HG02610 (cell line): ENCODE measurements around the gene FSTL4.

Source experiments
- ATAC-seq: cut with Tn5 transposase; IDR thresholded peaks from one replicate; pipeline ENCODE4 v1.9.1; 2021; ENCODE audit warnings: mild to moderate bottlenecking, moderate library complexity; ENCODE audit not compliant: unreplicated experiment

The FSTL4 gene

GRCh38 chr5:133309166-133309795 is 303.1 kb downstream of the FSTL4 start:
- ATAC-seq, result no peak

GRCh38 chr5:133307275-133307674 is 305.1 kb downstream of the FSTL4 start:
- ATAC-seq, result no peak

- ATAC-seq, result no peak
These were observed 307.6 kb downstream of the FSTL4 start for GRCh38 chr5:133304707-133305216.

GRCh38 chr5:133304178-133304577 is 308.2 kb downstream of the FSTL4 start:
- ATAC-seq, result no peak

- ATAC-seq, result no peak
These were observed 309.0 kb downstream of the FSTL4 start for GRCh38 chr5:133303298-133303697.

- no peak for ATAC-seq
These were observed 312.6 kb downstream of the FSTL4 start for GRCh38 chr5:133299728-133300127.

GRCh38 chr5:133299021-133299420 is 313.3 kb downstream of the FSTL4 start:
- ATAC-seq, result no peak

GRCh38 chr5:133298447-133298846 is 313.9 kb downstream of the FSTL4 start:
- ATAC-seq, result no peak

GRCh38 chr5:133297293-133297692 is 315.0 kb downstream of the FSTL4 start:
- ATAC-seq, result no peak

- no peak for ATAC-seq
These were observed 315.7 kb downstream of the FSTL4 start for GRCh38 chr5:133296624-133297023.

- no peak for ATAC-seq
These were observed 316.8 kb downstream of the FSTL4 start for GRCh38 chr5:133295520-133295919.

GRCh38 chr5:133294380-133294779 is 318.0 kb downstream of the FSTL4 start:
- no peak for ATAC-seq

GRCh38 chr5:133293960-133294359 is 318.4 kb downstream of the FSTL4 start:
- ATAC-seq, result no peak

GRCh38 chr5:133292300-133292699 is 320.0 kb downstream of the FSTL4 start:
- no peak for ATAC-seq

- ATAC-seq, result no peak
These were observed 320.8 kb downstream of the FSTL4 start for GRCh38 chr5:133291524-133291923.

- ATAC-seq, result no peak
These were observed 321.6 kb downstream of the FSTL4 start for GRCh38 chr5:133290669-133291240.

GRCh38 chr5:133289686-133290367 is 322.5 kb downstream of the FSTL4 start:
- no peak for ATAC-seq

- no peak for ATAC-seq
These were observed 324.8 kb downstream of the FSTL4 start for GRCh38 chr5:133287500-133287899.

- ATAC-seq, result no peak
These were observed 325.9 kb downstream of the FSTL4 start for GRCh38 chr5:133286483-133286882.

- ATAC-seq, result peak; percentile 72
These were observed 326.7 kb downstream of the FSTL4 start for GRCh38 chr5:133285583-133286021.

GRCh38 chr5:133284306-133284705 is 328.0 kb downstream of the FSTL4 start:
- no peak for ATAC-seq

GRCh38 chr5:133278317-133278716 is 334.0 kb downstream of the FSTL4 start:
- no peak for ATAC-seq
